Uterus (tissue), 2 donors: ENCODE data around the gene PCDHB6.
"Not testable (repeated sequence)": the region's sequence is repeated elsewhere in the genome, so short reads cannot be mapped to it uniquely, and the experiment has no call there.

ENCODE experiments used
- CTCF ChIP-seq, 4 experiments: fragments of 200-600 bp in 2 of 4; fragments of 450-650 bp in 2 of 4; sonication (generic) in 2 of 4; IDR thresholded peaks; one replicate each; pipeline ENCODE4 v1.5.1; 2016 to 2019; ENCODE audit warnings: antibody characterized with exemption in 4 of 4, mild to moderate bottlenecking in 2 of 4, moderate library complexity in 1 of 4
- POLR2A ChIP-seq, 2 donors: fragments of 450-650 bp; IDR thresholded peaks; one replicate each; pipeline ENCODE4 v1.6.1; 2016; ENCODE audit warnings: antibody characterized with exemption in 2 of 2, mild to moderate bottlenecking in 1 of 2, moderate library complexity in 1 of 2

DNA sequence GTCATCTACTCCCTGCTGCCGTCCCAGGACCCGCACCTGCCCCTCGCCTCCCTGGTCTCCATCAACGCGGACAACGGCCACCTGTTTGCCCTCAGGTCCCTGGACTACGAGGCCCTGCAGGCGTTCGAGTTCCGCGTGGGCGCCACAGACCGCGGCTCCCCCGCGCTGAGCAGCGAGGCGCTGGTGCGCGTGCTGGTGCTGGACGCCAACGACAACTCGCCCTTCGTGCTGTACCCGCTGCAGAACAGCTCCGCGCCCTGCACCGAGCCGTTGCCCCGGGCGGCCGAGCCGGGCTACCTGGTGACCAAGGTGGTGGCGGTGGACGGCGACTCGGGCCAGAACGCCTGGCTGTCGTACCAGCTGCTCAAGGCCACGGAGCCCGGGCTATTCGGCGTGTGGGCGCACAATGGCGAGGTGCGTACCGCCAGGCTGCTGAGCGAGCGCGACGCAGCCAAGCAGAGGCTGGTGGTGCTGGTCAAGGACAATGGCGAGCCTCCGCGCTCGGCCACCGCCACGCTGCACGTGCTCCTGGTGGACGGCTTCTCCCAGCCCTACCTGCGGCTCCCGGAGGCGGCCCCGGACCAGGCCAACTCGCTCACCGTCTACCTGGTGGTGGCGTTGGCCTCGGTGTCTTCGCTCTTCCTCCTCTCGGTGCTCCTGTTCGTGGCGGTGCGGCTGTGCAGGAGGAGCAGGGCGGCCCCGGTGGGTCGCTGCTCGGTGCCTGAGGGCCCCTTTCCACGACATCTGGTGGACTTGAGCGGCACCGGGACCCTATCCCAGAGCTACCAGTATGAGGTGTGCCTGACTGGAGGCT, 24.6 kb downstream of the PCDHB6 start:
- not testable (repeated sequence) for TF ChIP-seq CTCF, POLR2A (IDR thresholded peaks at IDR 0.05)
